HG03095 (cell line): Measurements from ENCODE around the gene C16orf54.
"Not testable (repeated sequence)": the region's sequence is repeated elsewhere in the genome, so short reads cannot be mapped to it uniquely, and the experiment has no call there.

Experiments
- ATAC-seq: cut with Tn5 transposase; IDR thresholded peaks from one replicate; pipeline ENCODE4 v1.9.1; 2021; ENCODE audit warnings: moderate library complexity; ENCODE audit not compliant: unreplicated experiment

C16orf54 gene

DNA sequence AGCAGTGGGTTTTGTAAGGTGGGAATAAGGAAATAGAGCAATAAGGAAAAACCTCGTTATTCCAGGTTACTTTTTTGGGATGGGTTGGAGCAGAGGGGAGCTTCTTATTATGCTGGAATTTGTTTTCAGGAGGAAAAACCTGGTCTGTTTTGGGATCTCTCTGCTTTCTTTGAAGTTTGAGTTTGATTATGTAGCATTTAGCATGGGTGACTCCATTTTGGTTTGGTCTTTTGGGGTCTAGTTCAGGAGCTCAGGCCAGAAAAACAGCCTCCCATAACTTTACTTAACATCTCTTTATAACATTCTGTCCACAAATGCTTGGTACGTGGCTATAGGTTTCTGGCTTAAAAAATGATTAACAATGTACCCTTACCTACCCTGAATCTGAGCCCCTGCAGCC lies 23.7 kb upstream of the C16orf54 start:
- ATAC-seq = no peak

GRCh38 chr16:29767062-29767461 lies 21.3 kb upstream of the C16orf54 start:
- no peak for ATAC-seq

- no peak for ATAC-seq
These were observed 20.8 kb upstream of the C16orf54 start for GRCh38 chr16:29766571-29766970.

GRCh38 chr16:29765167-29766032 lies 19.6 kb upstream of the C16orf54 start:
- no peak for ATAC-seq

DNA sequence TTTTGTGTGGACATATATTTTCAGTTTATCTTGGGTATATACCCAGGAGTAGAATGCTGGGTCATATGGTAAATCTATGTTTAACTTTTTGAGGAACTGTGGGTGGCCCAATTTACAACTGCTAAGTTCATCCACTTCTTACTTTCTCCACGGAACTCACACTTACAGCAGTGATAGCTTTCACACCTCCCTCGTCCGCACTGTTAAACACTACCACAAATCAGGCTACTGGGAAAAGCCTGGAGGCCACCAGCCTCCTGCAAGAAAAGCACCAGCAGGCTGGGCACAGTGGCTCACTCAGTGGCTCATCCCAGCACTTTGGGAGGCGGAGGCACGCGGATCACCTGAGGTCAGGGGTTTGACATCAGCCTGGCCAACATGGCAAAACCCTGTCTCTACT lies 17.5 kb upstream of the C16orf54 start:
- no peak for ATAC-seq

DNA sequence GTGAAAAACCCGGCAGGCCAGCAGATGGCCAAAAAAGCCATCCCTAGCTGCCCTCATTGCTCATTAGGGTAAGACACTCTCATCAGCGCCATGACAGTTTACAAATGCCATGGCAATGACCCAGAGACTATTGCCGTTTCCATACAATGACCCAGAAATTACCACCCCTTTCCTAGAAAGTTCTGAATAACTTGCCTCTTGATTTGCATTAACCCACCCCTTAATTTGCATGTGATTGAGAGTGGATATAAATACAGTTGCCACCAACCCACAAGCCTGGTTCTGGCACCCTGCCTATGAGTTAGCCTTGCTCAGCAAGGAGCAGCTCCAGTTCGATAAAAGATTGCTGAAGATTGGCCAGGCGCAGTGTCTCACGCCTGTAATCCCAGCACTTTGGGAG lies 16.1 kb upstream of the C16orf54 start:
- ATAC-seq = no peak

GRCh38 chr16:29761280-29761651 lies 15.5 kb upstream of the C16orf54 start:
- not testable (repeated sequence) for ATAC-seq

DNA sequence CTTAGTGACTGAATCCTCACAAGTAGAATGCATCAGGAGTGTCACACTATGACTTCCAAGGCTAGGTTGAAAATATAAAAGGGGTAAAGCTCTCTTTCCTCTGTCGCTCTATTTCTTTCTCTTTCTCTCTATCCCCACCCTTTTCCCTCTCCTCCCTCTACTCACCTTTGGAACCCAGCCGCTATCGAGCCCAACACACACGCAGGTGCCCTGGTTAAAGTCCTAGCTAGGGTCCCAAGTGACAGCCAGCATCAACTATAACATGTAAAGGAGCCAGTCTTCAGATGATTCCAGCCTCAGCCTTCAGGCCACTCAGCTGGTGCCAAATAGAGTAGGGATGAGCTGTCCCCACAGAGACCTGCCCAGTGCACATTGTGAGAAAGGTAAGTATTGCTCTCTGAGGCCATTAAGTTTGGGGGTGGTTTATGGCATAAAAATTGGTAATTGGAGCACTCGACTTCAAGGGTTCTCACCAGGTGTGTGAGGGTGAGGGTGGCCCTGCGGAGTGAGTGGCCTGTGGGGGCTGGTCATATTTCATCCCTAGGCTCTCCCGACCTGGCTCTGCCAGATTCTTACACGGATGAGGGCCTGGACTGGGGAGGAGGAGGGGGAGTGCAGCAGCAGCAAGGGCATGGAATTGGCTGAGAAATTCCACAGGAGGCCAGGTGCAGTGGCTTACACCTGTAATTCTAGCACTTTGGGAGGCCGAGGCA lies 14.9 kb upstream of the C16orf54 start:
- ATAC-seq = no peak

GRCh38 chr16:29757950-29758466 lies 12.2 kb upstream of the C16orf54 start:
- ATAC-seq = no peak

DNA sequence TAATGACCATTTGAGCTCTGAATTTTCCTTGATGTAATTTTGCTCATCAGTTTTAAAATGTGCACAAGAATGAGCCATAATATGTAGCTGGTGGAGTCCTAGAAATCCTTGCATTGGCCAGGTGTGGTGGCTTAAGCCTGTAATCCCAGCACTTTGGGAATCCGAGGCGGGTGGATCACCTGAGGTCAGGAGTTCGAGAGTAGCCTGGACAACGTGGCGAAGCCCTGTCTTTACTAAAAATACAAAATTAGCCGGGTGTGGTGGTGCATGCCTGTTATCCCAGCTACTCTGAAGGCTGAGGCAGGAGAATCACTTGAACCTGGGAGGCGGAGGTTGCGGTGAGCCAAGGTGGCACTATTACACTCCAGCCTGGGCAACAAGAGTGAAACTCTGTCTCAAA lies 11.3 kb upstream of the C16orf54 start:
- ATAC-seq = not testable (repeated sequence)

- ATAC-seq = no peak
These were observed 10.9 kb upstream of the C16orf54 start for GRCh38 chr16:29756654-29757053.

DNA sequence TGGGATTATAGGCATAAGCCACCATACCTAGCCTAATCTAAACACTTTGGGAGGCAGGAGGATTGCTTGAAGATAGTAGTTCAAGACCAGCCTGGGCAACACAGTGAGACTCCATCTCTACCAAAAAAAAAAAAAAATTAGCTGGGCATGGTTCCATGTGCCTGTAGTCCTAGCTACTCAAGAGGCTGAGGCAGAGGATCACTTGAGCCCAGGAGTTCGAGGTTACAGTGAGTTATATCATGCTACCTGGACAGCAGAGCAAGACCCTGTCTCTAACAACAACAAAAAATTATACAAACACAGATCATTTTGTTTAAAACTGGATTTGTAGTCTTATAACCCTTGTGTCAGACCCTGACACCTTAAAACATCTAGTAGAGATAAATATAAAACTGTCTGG lies 7.7 kb upstream of the C16orf54 start:
- no peak for ATAC-seq

- not testable (repeated sequence) for ATAC-seq
These were observed 3.0 kb upstream of the C16orf54 start for GRCh38 chr16:29748760-29749149.

- no peak for ATAC-seq
These were observed 2.4 kb upstream of the C16orf54 start for GRCh38 chr16:29747947-29748759.

DNA sequence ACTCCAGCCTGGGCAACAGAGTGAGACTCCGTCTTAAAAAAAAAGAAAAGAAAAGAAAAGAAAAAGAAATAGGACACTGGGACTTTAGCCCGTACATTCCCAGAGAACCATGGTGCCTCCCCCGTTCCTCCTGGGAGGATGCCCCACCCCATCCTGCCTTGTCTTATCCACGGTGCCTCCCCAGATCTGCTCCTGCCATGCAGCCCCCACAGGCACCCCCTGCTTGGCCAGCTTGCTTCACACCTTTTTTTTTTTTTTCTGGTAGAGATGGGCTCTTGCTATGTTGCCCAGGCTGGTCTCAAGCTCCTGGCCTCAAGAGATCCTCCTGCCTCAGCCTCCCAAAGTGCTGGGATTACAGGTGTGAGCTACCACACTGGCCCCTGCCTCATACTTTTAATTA lies 728 bp upstream of the C16orf54 start:
- not testable (repeated sequence) for ATAC-seq

DNA sequence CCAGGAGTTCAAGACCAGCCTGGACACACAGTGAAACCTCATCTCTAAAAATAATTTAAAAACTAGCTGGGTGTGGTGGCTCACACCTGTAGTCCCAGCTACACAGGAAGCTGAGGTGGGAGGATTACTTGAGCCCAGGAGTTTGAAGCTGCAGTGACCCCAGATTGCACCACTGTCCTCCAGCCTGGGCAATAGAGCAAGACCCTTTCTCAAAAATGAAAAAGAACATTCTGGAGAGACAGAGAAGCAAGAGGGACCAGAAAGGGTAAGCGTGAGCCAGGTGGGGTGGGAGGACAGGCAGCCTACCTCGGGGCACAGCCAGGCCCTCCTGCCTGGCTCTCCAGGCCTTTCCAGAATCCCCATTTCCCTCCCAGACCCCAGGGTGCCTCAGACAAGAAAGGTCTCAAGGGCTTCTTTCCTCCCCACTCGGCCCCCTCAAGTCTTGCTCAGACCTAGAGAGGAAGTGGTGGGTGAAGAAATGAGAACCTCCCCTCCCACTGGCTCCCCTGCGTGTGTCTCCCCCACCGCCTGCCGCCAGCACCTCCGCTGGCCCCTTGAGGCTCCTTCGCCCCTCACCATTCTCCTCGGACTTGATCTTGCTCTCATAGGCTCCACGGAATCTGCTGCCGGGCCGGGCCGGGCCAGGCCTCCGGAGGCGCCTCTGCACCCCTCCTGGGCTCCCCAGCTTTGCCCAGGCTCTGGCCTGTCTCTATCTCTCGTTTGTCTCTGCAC lies 503 bp downstream of the C16orf54 start:
- ATAC-seq = no peak

DNA sequence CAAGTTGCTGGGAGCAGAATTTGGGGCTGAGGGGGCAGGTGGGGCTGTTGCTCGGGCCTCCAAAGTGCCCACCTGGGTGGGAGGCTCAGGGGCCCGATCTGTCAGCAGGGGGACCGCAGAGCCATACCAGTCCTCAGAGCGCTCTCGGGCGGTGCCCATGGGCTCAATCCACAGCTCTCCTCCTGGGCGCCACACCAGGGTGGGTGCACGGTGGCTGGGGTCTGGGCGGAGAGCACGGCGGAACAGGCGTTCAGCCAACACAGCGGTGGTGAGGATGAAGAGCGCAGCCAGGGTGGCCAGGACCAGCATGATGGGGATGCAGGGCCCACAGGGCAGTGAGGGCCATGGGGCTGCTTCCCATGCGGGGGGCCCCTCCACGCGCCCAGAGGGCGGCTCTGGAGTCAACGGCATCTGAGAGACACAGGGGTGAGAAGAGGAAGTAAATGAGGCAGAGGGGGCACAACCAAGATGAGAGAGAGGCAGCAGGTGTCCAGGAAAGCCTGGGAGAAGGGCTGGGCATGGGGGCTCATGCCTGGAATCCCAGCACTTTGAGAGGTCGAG lies 1.2 kb downstream of the C16orf54 start:
- no peak for ATAC-seq

- no peak for ATAC-seq
These were observed 1.8 kb downstream of the C16orf54 start for GRCh38 chr16:29743827-29744531.

DNA sequence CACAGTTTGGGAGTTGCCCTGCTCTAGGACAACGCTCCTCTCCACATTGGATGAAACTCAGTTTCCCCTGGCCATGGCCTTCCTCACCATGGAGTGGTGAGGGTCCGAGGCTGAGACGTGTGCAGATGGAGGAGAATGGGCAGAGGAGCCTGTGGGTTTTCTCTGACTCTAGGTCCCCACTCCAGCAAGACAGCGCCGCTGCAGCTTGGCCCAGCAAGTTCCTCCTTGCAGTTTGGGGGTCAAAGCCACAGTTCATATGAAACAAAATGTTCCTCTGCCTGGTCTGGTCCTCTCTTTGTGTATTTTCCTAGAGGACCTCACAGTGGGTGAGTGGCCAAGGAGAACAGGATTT lies 2.3 kb downstream of the C16orf54 start:
- ATAC-seq = no peak
